Astrocyte of the cerebellum (primary cell): Measurements from ENCODE around the gene PNN.
"Not testable (repeated sequence)": the region's sequence is repeated elsewhere in the genome, so short reads cannot be mapped to it uniquely, and the experiment has no call there.

Experiments
- DNase-seq: peaks from one replicate; pipeline ENCODE4 v3.0.0-alpha.2; 2011; ENCODE audit warnings: low read depth
- H3K4me3 ChIP-seq: 2 replicates; pipeline ENCODE4 v1.5.1; 2011; ENCODE audit warnings: mild to moderate bottlenecking, low read depth, low read length, moderate library complexity
- CTCF ChIP-seq: IDR thresholded peaks from 2 replicates; pipeline ENCODE4 v1.5.1; 2012; ENCODE audit warnings: low read length, low read depth, moderate library complexity, mild to moderate bottlenecking; ENCODE audit errors: missing control alignments
- in situ Hi-C: cut with HindIII; loops from 2 replicates; pipeline ENCODE4 v1.10.0; 2017; ENCODE audit warnings: low sequenced_read_pairs

PNN gene

GRCh38 chr14:39230416-39231035 lies 55.5 kb downstream of the PNN start:
- TF ChIP-seq CTCF = no peak
- in situ Hi-C loops = no loop called here
- no peak overlapping the region for H3K4me3 ChIP-seq
- no peak for DNase-seq

GRCh38 chr14:39231751-39232553 lies 56.9 kb downstream of the PNN start:
- H3K4me3 ChIP-seq, in situ Hi-C loops: not testable (repeated sequence)
- TF ChIP-seq CTCF = peak; percentile 24
- peak; percentile 26 for DNase-seq
